ENCODE measurements around the gene ZNF43.
A peak's percentile ranks its signal among the peaks of the same experiment; 100 is the strongest.
"Not testable (repeated sequence)": the region's sequence is repeated elsewhere in the genome, so short reads cannot be mapped to it uniquely, and the experiment has no call there.

Gene ZNF43

DNA sequence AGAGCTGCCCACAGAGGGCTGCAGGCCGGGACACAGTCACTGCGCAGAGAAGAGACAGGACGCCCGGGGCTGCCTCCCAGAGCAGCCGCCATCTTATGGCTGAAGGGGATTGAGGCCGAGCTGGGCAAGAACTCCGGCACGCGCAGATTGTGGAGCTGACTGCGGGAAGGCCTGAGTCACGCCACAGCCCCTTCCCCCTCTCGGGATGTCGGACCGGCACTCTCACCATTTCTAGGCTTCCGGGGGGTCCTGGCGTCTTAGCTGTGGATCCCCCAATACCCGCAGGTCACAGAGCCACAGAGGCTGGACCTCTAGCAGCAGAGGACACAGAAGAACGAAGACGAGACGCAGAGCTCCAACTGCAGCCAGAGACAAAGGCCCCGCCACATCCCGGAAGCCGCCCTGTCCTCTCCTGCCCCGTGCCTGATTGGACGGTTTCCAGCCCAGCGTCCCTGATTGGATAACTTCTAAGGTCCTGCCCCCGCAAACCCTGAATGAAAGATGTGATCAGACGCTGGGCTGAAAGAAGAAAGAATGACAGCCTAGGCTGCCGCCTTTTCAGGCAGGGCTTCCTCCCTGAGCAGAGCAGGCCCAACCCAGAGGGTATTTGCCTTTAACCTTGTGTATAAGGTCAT is at the start of gene ZNF43:
Gene ZNF43 (minus strand): TSS at position 373 of the 635 bp plus-strand sequence. CDS start 144 bp downstream, at position 229.
- peak; percentile 75 to 87 (median 82) for DNase-seq

DNA sequence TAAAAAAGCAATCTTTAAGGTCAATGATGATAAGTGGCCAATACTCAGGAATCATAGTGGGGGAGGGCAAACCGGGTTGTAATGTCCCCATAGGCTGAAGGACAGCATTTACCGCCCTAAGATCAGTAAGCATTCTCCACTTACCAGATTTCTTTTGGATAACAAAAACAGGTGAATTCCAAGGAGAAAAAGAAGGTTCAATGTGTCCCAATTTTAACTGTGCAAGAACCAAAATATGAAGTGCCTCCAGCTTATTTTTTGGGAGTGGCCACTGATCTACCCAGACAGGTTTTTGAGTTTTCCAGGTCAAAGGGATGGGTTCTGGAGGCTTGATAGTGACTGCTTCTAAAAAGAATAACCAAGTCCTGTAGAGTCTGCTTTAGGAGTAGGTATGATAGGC is 49.5 kb upstream of the ZNF43 start:
- not testable (repeated sequence) for DNase-seq

DNA sequence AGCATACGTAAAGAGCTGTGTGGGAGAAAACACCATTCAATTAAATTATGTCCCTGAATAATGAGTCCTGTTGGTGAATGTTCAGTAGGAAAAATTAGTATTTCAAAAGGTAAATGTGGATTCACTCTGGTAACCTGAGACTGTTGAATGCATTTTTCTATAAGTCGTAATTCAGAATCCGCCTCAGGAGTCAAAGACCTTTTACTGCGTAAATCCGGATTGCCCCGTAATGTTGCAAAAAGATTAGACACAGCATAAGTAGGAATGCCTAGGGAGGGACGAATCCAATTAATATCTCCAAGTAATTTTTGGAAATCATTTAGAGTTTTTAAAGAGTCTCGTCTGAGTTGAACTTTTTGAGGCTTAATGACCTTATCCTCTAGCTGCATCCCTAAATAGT is 48.8 kb upstream of the ZNF43 start:
- DNase-seq: not testable (repeated sequence)

DNA sequence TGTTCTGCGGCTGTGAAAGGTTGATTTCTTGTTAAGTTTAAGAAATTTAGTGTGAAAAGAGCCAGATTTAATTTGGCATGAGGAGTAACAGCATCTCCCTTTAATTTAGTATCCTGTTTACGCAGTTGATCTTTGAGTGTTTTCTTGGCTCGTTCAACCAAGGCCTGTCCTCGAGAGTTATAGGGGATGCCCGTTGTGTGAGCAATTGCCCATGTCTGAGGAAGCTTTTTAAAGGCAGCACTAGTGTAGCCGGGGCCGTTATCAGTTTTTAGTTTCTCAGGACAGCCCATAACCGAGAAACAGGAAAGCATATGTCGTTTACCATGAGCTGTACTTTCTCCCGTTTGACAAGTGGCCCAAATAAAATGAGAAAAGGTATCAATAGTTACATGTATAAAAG is 47.5 kb upstream of the ZNF43 start:
- no peak for DNase-seq

DNA sequence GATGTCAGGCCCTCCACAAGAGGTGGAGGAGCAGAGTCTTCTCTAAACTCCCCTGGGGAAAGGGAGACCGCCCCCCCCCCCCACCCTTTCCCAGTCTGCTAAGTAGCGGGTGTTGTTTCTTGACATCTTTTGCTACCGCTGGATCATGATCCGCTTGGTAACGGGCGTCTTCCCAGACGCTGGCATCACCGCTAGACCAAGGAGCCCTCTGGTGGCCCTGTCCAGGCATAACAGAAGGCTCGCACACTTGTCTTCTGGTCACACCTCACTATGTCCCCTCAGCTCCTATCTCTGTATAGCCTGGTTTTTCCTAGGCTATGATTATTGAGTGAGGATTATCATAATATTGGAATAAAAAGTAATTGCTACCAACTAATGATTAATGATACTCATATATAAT is 44.8 kb upstream of the ZNF43 start:
- DNase-seq: peak in 1 of 4 experiments; percentile 6

DNA sequence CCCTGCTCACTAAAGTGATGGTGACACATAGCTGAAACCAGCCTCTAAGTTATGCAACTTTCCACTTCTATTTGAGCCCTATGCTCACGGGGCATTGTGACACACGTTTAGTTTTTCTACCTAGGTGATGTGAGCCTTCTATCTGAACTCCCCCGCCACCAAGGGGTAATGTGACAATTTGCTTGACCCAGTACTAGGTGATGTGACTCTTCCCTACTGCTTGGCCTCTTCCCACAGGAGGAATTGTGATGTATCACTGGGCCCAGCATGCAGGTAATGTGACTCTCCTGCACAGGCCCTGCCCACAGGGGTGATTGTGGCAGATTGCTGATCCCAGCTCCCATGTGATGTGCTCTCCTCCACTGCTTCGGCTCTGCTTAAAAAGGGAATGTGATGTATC is 42.7 kb upstream of the ZNF43 start:
- DNase-seq: no peak

DNA sequence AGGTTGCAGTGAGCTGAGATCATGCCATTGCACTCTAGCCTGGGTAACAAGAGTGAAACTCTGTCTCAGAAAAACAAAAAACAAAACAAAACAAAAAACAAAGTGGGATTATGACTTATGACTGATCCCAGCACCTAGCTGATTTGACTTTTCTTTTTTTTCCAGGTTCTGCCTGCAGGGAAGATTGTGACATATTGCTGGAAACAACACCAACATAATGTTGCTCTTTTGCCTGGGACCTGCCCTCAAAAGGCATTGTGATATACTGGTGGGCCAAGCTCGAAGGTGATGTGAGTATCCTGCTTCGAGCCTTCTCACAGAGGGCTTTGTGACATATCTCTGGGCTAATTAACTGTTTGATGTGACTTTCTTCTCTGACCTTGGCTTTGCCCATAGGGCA is 42.0 kb upstream of the ZNF43 start:
- DNase-seq: no peak

DNA sequence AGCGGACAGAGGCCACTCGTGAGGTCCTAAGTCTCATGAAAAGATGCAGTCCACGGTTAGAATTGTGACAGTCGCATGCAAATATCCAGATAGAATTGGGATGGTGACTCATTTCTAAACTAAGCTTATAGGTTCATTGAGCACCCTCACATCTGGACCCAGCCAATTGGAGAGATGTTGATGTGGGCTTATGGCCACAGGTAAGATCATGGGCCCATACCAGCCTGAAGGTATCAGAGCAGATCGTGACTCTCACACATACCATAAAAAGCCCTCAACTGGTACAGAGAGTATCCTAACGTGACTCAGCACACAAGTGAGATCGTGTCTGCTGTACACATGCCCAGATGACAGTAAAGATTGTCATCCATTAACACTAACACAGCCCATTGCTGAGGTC is 40.6 kb upstream of the ZNF43 start:
- not testable (repeated sequence) for DNase-seq

DNA sequence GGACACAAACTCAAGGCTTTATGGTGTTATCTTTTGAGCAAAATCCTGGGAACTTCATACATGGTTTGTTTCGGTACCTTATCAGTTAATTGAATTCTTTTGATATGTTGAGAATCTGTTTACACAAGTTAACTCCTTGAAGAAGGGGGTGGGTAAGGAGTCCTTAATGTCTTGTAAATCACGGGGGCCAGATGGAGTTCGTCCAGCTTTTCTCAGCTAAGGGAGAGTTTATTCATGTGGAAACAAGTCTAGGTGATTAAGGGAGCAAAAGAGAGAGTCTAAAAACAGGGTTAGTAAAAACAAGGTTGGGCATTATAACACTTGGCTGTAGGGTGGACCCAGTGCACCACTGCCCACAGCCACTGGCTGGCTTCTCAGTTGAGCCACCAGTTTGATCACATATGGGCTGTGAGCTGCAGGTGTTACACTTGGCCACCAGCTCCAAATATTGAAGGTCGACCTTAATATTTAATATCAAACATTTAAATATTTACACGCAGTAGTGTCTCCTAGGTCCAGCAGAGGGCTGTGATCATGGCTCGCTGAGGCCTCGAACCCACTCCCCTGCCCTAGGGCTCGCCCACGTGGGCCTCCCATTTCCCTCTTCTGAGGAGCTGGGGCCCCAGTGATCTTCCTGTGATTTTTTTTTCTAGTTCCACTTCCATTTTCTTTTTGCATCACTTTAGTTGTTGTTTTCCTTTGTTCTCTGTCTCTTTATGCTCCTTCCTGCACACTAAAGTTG is 21.0 kb upstream of the ZNF43 start:
- no peak for DNase-seq

DNA sequence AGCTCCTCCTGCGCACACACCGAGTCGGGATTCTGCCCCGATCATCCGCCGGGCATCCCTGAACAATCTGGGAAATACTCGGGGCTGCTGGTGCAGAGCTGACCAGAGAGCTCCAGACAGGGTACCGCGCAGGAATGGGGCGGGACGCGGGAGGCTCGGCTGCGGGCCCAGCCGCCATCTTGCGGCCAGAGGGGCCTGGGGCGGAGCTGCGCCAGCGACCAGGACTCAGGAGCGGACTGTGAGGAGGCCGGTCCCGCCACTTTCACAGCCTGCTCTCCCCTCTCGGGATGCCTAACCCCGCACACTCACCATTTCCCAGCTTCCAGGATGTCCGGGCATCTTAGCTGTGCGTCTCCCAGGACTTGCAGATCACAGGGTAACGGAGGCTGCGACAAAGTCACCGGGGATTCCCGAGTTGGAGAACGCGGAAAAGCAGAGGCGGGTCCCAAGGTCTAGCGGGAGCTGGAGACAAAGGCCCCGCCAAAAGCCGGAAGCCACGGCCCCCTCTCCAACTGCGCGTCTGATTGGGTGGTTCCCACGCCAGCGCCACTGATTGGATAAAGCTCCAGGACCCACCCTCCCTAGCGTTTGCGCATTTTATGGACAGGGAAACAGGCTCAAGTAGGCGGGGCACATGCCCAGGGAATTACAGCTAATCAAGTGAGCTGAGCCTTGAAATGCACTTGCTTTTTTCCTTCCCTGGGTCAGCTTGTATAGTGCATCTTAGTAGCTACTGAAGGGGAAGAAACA is 15.8 kb upstream of the ZNF43 start:
- peak; percentile 60 to 82 (median 77) for DNase-seq

DNA sequence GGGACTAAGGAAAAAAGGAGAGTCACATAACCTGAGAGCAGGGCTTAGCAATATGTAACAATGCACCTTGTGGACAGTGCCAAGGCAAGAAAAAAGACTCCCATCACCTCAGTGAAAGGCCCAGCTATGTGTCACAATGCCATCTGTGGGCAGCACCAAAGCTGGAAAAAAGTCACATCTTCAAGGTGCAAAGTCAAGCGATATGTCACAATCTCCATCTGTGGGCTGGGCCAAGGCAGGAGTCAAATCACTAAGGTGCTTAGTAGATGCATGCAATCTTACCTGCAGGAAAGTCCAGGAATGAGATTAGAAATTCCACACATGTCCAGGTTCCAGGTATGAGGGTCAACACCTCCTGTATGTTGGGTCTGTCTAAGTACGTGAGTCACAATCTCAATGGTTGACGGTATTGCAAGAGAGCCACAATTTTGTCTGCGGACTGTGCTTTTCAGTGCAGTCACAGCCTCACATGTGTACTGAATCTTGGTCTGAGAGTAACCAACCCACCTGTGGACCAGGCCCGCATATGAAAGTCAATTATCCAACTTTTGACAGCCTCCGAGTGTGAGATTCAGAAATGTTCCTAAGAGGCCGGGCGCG is 14.8 kb upstream of the ZNF43 start:
- DNase-seq: no peak

DNA sequence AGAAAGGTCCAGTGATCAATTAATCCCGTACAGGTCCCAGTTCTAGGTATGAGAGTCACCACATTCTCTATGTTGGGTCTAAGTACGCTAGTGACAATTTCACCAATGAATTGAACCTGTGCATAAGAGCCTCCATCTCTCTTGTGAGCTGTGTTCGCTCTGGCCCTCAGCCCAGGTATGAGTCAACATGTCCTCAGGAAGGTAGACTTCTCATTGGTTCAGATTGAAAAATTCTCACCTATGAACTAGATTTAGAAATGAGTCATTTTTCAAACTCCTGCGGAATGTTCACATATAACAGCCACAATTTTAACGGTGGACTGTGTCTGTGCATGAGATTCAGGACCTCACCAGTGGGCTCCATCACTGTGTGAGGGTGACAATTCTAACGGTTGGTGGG is 12.7 kb upstream of the ZNF43 start:
- no peak for DNase-seq

DNA sequence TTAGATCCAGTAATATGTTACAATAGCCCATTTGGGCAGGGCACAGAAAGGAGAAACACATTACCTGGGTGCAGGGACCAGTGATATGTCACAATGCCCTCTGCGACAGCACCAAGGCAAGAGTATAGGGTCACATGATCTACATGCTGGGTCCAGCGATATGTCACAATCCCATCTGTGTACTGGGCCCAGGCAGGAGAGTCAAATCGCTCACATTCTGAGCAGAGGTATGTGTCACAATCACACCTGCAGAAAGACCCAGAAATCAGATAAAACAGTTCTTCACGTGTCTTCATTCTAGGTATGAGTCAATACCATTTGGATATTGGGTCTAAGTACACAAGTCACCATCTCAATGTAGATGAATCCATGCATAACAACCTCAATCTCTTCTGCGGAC is 7.1 kb upstream of the ZNF43 start:
- no peak for DNase-seq

DNA sequence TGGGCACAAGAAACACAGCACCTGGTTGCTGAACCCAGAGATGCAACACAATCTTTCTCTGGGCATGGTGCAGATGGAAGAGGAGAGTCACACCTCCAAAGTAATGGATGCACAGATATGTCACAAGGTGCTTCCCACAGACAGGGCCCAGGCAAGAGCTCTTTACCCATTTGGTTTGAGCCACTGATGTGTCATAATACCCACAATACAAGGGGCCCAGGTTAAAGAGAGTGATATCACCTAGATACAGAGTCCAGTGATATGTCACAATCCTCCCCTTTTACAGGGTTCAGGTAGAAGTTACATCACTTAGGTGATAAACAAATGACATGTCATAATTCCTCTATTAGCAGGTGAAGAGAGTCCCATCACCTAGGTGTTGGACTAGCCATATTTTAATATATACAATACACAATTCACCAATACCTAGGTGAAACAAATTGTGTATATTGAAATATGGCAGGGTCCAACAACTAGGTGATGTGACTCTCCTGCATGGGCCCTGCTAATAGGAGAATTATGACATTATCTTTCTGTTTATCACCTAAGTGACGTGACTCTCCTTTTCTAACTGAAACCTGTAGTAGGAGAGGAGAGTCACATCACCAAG is 5.6 kb upstream of the ZNF43 start:
- no peak for DNase-seq

DNA sequence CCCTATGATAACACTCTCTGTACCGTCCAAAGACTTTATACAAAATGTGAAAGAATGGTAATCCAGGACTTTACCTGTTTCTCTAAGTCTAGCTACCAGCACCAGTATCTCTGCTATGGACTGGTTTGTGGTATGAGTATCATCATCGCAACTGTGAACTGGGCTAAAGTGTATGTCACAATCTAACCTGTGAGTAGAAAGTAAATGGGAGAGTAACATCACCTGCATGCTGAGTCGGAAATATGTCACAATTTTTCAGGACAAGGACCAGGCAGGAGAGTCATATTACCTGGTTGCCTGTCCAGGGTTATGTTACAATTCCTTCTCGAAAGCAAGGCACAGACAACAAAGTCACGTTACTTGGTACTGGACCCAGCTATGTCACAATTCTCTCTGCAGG is 5.1 kb upstream of the ZNF43 start:
- DNase-seq: no peak

DNA sequence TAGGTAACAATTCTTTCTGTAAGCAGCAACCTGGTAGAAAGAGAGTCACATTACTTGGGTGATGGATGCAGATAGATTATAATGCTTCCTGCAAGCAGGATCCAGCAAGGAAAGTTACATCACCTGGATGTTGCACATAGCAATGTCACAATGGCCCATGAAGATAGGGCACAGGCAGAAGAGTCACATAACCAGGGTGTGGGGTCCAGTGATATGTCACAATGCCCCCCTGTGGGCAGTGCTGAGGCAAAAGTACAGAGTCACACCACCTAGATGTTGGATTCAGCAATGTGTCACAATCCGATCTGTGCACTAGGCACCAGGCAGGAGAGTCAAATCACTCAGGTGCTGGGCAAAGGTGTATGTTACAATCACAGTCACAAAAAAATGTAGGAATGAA is 4.0 kb upstream of the ZNF43 start:
- DNase-seq: no peak

DNA sequence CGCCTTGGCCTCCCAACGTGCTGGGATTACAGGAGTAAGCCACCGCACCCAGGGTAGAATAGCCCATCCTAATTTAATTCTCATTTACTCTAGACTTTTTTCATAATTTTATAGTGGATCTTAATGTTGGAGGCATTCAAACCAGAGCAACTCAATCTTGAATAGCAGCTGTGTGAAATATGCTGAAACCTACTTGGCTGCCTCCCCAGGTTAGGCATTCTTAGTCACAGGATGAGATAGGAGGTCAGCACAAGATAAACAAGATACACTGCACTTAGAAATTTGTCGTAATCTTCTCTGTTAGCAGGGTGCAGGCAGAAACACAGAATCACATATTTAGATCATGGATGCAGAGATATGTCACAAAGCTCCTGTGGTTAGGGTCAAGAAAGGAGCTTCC is 2.7 kb upstream of the ZNF43 start:
- DNase-seq: no peak

DNA sequence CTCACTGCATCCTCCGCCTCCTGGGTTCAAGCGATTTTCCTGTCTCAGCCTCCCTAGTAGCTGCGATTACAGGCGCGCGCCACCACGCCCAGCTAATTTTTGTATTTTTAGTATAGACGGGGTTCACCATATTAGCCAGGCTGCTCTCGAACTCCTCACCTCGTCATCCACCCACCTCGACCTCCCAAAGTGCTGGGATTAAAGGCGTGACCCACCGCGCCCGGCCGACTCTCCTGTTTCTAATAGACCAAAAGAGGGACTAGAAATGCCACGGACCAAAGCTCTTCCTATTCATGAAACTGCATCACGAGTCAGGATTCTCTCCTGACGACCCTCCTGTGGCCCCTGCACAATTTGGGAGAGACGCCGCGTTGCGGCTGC is 563 bp downstream of the ZNF43 start:
- DNase-seq: no peak

DNA sequence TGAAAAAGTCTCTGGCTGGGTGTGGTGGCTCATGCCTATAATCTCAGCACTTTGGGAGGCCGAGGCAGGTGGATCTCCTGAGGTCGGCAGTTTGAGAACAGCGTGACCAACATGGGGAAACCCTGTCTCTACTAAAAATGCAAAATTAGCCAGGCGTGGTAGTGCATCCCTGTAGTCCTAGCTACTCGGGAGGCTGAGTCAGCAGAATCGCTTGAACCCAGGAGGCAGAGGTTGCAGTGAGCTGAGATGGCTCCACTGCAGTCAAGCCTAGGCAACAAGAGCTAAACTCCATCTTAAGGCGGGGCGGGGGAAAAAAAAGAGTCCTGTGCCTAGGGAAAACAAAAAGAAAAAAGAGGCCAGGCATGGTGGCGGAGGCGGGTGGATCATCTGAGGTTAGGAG is 2.2 kb downstream of the ZNF43 start:
- no peak for DNase-seq

DNA sequence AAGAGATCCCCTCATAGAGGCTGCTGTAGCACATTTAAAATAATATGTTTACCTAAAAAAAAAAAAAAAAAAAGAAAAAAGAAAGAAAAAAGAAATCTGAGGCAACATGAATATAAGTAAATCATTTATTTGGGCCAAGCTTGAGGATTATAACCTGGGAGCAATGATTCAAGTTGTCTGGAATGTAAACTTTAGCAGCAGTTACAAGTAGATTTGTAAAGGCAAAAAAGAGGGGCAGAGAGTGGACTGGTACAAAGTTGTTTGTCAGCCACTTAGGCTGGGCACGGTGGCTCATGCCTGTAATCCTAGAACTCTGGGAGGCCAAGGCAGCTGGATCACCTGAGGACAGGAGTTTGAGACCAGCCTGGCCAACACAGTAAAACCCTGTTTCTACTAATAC is 11.3 kb downstream of the ZNF43 start:
- no peak for DNase-seq

DNA sequence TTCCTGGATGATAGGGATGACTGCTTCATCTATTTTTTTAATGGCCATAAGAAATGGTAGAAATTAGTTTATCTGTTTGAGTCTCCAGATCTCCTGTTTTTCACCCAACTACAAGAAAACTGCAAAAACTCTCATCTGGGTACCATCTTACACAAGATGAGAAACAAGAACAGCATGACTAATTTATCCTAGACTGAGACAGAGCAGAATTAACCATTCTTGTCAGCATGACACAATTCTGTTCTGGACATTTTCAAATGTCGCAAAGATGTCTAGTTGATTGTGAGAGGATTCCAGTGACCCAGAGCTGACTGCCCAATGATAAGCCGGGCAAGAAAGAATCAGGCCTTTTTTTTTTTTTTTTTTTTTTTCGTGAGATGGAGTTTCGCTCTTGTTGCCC is 12.8 kb downstream of the ZNF43 start:
- DNase-seq: no peak

DNA sequence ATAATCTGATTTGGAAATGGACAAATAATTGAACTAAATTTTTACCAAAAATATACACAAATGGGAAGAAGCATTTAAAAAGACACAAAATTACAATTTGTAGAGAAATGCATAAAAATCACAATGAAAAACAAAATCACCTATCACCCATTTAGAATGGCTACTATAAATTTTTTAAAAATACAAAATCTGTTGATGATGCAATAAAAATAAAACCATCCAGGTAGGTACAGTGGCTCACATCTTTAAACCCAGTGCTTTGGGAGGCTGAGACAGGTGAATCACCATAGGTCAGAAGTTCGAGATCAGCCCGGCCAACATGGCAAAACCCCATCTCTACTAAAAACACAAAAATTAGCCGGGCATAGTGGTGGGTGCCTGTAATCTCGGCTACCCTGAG is 23.5 kb downstream of the ZNF43 start:
- DNase-seq: no peak

DNA sequence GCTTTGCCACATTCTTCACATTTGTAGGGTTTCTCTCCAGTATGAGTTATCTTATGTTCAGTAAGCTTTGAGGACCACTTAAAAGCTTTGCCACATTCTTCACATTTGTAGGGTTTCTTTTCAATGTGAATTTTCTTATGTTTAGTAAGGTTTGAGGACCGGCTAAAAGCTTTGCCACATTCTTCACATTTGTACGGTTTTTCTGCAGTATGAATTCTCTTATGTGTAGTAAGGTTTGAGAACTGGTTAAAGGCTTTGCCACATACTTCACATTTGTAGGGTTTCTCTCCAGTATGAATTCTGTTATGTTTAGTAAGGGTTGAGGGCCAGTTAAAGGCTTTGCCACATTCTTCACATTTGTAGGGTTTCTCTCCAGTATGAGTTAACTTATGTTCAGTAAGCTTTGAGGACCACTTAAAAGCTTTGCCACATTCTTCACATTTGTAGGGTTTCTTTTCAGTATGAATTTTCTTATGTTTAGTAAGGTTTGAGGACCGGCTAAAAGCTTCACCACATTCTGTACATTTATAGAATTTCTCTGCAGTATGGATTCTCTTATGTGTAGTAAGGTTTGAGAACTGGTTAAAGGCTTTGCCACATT is 27.5 kb downstream of the ZNF43 start:
- not testable (repeated sequence) for DNase-seq

Data from activated naive CD4-positive, alpha-beta T cell (primary cell).